A673 (cell line): Measurements from ENCODE around the gene MAN1C1.

Experiments used
- EZH2 ChIP-seq: fragments of 200-600 bp; sonication (generic); IDR thresholded peaks from 2 replicates; pipeline ENCODE4 v1.6.1; 2017; ENCODE audit warnings: borderline replicate concordance, low read depth, mild to moderate bottlenecking, mixed read lengths, antibody characterized with exemption, low read length; ENCODE audit not compliant: poor library complexity, severe bottlenecking
- TF ChIP-seq, protein P1 (sequence below): fragments of 300-800, 200-600 bp; sonication (generic); conservative IDR thresholded peaks from 2 replicates; pipeline ENCODE4 v1.5.1; 2017; ENCODE audit warnings: low read depth, mild to moderate bottlenecking, antibody characterized with exemption, low read length, moderate library complexity, mixed read lengths

- TF ChIP-seq, protein P1, sequence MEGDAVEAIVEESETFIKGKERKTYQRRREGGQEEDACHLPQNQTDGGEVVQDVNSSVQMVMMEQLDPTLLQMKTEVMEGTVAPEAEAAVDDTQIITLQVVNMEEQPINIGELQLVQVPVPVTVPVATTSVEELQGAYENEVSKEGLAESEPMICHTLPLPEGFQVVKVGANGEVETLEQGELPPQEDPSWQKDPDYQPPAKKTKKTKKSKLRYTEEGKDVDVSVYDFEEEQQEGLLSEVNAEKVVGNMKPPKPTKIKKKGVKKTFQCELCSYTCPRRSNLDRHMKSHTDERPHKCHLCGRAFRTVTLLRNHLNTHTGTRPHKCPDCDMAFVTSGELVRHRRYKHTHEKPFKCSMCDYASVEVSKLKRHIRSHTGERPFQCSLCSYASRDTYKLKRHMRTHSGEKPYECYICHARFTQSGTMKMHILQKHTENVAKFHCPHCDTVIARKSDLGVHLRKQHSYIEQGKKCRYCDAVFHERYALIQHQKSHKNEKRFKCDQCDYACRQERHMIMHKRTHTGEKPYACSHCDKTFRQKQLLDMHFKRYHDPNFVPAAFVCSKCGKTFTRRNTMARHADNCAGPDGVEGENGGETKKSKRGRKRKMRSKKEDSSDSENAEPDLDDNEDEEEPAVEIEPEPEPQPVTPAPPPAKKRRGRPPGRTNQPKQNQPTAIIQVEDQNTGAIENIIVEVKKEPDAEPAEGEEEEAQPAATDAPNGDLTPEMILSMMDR = no peak
- no peak for TF ChIP-seq EZH2
Observed at GRCh38 chr1:25833158-25833557, 216.6 kb downstream of the MAN1C1 start.
